GM19240 (cell line): ENCODE results near the gene MAU2.
"Not testable (repeated sequence)": the region's sequence is repeated elsewhere in the genome, so short reads cannot be mapped to it uniquely, and the experiment has no call there.

Experiments used
- DNase-seq: peaks from one replicate; pipeline ENCODE4 v3.0.0; 2011; ENCODE audit warnings: low spot score; ENCODE audit not compliant: insufficient read length

MAU2 gene

DNA sequence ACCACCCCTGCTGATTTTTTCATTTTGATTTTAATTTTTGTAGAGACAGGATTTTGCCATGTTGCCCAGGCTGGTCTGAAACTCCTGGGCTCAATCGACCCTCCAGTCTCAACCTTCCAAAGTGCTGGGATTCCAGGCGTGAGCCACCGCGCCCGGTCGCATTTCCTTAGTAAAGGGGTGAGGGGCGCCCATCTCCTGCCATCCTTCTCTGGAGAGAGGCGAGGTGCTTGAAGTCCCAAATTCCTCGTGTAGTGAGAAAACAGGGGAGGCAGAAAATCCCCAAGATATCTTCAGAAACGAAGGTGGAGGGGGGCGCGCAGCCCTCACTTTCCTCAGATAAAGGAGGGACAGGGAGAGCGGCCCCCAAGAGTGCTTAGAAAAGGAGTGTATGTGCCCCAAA lies 63.9 kb downstream of the MAU2 start:
- DNase-seq: no peak

DNA sequence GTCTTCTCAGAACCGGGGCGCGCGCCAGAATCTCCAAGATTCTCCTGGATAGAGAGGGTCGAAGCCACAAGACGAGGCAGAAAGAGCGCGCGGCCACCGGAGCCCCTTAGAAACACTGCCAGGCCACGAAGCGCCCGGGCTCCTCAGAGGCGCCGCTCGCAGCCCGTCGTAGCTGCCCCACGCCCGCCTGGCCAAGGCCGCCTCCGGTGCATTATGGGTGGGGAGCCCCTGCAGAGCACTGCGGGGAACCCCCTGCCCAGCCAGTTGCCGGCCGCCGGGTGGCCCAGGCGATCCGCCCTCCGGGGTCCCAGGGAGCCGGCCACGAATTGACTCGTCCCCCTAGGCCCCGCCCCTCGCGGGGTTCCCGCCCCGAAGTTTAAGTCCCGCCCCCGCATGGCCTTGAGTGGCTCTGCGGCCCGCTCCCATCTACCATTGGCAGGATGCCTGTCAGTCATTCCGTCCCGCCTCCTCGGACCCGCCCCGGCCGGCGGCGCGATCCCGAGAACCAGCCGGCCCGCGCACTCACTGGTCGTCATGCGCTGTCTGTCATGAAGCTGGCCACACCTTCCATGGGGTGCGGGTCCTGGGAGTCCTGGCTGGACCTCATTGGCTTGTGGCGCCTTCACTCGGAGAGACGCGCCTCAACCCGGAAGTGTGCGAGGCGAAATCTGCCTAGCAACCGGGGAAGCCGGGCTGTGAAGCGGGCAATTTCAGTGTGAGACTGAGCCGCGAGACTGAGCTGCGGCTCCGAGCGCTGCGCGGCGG lies 64.7 kb downstream of the MAU2 start:
- peak; percentile 86 for DNase-seq

DNA sequence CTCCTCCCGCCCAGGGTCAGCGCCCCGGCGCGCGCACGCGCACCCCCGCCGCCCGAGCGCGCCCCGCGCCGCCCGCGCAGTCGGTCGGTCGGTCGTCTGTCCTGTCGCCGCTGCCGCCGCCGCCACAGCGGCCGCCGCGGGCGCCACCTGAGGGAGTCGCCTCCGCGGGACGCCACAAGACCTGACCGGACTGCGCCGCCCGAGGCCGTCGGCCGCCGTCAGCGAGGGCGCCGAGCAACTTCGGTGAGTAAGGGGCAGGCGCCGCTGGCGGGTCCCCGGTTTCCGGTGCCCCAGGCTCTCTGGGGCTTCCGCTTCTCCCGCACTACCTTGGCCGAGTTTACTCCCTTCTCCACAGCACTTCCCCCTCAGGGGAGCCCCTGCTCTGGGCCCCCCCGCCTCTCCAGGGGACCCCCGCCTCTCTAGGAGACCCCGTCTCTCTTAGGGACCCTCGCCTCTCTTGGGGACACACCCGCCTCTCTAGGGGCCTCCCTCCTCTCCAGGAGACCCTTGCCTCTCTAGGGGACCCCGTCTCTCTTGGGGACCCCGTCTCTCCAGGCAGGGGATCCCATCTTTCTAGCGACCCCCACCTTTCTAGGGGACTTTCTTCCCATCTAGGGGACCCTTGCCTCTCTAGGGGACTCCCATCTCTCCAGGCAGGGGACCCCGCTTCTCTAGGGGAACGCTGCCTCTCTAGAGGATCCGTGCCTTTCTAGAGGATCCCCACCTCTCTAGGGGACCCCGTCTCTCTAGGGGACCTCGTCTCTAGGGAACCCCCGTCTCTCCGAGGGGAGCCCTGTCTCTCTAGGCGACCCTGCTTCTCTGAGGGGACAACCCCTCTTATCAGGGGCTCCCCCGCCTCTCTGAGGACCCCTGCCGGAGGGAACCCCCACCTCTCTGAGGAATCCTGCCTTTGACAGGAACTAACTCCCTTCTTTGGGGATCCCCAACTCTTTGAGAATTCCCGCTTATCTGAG lies 65.6 kb downstream of the MAU2 start:
- DNase-seq: no peak

DNA sequence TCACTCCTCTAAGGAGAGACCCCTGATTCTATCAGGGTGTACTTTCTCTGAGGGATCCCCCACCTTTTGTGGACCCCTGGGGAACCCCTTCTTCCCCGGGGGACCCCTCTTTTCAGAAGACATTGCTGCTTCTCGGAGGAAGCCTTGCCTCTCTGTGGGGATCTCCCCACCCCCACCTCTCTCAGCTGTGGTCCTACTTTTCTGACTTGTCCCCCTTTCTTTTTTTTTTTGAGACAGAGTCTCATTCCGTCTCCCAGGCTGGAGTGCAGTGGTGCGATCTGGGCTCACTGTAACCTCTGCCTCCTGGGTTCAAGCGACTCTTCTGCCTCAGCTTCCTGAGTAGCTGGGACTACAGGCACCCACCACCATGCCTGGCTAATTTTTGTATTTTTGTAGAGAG lies 66.5 kb downstream of the MAU2 start:
- no peak for DNase-seq

DNA sequence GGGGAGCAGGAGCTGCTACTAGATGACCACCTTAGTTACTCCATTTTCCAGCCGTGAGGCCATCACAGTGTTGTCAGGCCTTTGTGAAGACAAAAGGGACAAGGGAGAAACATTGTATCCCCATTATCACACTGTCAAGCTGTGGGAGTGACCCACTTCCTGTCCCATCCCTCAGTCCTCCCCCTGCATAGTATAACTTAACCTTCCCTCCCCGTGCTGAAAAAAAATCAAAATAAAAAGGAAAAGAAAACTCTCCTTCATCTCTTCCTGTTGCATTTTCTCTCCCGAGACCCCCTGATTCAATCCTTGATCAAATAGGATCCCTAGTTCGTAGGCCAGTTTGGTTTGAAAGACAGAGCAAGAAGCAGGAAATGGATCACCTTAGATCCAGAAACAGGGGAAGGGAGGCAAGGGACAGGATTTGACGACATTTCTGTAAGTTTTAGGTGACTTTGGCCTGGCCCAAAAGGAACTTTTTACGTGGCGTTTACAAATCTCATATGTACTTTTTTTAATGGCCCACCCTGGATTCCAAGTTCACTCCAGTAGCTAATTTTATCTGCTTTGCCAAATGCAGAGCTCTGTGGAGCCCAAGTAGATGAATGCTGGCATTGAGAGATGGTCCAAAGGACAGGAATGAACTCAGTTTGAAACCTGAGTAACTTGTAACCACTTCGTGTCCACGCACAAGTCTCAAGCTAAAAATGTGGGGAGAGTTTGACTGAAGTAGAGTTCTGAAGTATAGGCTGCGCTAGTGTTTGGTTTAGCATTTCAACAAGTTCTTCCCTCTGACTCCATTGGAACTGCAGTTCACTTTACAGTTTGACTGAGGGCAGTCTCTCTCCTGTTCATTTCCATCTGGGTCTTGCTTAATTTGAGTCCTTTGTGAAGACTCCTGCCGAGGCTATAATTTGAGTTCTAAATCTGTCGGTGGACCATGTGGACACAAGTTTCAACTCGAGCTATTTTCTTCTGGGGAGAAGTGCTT lies 68.2 kb downstream of the MAU2 start:
- DNase-seq: no peak

DNA sequence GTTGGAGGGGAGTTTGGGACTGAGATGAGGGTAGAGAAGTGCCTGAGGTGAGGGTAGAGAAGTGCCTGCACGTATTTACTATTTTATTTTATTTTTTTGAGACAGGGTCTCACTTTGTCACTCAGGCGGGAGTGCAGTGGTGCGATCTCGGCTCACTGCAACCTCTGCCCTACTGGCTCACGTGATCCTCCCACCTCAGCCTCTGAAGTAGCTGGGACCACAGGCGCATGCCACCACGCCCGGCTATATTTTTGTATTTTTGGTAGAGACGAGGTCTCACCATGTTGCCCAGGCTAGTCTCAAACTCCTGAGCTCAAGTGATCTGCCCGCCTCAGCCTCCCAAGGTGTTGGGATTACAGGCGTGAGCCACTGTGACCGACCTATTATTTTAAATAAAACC lies 69.1 kb downstream of the MAU2 start:
- DNase-seq: not testable (repeated sequence)

DNA sequence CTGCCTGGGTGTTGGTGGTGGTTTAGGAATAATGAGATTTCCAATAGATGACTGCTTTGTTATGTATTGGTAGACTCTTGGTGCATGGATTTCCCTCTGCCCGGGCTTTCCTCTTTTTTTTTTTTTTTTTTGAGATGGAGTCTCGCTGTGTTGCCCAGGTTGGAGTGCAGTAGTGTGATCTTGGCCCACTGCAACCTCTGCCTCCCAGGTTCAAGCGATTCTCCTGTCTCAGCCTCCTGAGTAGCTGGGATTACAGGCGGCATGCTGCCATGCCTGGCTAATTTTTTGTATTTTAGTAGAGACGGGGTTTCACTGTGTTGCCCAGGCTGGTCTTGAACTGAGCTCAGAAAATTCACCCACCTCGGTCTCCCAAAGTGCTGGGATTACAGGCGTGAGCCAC lies 73.7 kb downstream of the MAU2 start:
- DNase-seq: not testable (repeated sequence)

DNA sequence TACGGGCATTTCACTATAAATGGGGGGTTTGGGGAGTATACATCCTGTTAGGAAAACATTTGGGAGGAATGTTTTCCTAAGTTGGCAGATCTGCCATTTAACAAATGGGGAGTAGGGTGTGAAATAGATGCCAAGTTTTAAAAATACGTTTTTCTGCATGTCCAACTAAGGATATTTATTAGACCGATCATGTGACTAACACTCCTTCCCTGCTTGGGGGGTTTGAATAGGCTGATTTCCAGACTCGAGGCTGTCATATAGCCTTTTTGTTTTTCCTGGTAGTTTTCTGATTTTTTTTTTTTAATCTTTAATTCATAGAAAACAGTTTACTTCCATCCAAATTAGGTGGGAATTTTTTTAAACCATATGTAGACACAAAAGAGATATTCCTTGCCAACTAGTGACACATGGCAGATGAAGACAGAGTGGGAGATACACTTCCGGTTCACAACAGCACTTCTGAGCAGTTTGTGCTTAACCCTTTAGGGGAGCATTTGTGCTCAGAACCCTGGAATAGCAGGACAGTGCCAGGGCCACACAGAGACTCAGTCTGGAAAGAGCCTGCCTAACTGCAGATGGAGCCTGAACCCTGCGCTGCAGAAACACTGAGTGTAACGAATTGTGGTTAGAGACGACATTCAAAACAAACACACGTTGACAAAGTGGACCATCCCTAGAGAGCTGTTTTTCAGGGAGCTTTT lies 79.3 kb downstream of the MAU2 start:
- no peak for DNase-seq

DNA sequence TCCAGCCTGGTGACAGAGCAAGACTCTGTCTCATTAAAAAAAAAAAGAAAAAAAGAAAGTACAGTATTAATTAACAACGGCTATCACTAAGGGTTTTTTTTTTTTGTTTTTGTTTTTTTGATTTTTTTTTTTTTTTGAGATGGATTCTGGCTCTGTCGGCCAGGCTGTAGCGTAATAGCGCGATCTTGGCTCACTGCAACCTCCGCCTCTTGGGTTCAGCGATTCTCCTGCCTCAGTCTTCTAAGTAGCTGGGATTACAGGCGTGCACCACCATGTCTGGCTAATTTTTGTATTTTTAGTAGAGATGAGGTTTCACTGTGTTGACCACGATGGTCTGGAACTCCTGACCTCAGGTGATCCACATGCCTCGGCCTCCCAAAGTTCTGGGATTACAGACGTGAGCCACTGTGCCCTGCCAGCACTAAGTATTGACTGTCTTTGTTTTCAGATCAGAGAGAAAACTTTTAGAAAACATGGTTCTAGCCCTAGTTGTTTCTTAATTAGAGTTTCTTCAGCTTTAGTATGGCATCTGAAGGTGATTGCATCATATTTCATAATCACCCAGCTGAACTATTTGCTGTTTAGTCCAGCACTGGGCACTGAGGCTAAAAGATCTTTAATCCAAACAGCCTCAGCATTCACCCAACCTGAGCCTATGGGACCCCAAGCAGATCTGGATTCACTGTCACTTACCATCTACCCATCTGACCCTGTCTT lies 82.2 kb downstream of the MAU2 start:
- no peak for DNase-seq

DNA sequence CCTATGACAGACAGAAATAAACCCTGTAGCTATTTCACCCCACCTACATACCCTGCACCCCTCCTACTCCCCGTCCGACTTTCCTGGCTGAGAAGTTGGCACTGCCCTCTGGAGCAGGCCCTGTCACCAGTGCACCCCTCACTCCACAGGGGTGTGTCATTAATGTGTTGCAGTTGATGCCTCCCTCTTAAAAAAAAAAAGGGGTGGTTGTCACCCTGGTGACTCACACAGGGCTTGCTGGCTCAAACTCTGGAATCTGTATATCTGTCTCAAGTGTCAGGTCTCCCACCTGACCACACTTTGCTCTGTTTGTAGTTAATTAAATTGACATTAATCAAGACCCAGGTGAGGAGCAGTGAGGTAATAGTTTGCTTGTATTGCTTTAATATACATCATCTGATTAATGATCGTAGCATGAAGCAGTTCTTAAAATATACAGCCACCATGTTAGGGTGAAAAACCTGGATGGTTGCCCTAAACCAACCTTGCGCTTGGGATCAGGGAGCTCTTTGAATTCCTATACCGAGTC lies 82.8 kb downstream of the MAU2 start:
- DNase-seq: no peak

DNA sequence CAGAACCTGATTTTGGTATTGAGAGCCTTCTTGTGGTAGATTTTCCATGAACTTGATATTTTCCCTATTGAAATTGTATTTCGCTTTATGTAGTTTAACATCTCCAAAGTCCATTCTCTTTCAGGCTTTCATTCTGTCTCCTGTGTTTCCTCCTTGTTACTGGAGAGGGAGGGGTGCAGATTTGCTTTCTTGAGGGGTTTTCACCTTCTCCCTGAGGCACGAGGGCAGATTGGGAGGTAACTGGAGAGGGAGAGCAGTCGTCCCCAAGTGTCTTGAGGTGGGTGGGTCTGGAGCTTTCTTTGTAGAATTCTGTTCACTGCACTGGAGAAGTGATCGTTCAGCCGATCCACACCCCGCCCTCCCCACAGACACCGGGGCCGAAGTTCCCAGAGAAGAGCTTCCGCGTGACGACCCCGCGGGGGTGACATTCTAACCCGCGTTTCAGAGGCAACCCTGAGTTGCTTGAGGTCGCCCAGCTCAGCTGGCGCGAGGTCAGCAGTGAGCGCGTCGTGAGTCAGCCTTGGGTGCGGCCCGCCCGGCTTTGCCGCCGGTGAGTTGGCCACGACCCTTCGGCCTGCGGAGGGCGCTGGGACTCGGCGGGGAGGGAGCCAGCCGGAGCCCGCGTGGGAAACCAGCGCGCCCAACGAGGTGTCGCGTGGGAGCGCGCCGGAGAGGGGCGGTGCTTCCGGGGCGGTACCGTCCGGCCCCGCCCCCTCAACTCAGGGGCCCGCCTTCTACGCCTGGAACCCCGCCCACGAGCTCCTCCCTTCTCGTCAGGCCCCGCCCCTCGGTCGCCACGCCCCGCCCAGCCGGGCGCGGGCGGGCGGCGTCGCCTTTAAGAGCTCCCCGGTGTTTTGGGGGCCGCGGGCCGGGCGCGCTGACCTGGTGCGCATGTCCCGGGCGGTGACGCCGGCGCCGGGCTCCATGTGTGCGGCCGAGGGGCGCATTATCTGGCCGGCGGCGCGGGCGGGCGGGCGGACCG lies 84.5 kb downstream of the MAU2 start, which contains the start of gene GATAD2A:
Gene GATAD2A, plus strand, starts transcription at position 797 of the 982 bp plus-strand sequence. CDS start 59,671 bp downstream, outside the sequence.
- DNase-seq: peak; percentile 84

DNA sequence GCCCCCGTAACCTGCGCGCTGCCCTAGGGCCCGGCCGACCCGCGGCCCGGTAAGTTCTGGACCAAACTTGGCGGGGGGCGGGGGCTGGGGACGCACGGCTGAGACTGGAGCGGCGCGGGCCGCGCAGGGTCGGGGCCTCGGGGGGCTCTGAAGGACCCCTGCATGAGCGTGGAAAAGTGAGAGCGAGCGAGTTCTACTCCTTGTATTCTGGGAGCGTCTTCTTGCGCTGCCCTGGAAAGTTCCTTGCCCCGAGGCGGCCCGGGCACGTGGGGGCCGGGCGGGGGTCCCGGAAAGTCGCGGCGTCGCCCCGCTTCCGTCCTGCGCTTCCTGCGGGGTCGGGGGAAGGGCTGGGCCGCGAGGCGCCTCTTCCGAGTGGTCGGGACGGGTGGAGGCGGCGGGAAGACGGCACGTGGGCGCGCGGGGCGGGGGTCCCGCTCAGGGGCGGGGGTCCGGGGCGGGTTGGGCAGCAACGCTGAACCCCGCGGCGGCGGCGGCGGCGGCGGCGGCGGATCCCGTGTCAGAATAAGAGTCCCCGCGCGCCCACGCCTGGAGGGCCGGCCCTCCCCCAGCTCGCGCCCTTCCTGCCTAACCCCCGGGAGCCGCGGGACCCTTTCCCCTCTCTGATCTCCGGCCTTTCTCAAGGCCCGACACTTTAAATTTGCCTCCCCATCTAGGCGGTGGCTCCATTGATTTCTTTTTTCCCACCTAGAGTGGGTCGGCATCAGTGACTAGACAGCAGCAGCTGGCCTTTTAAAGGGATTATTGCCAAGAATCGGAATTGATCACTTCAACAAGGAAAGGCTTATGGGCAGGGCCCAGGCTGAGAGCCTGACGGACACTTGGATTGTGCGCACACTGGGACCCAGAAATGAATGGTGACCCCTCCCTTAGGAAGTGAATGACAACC lies 85.6 kb downstream of the MAU2 start:
- no peak for DNase-seq

DNA sequence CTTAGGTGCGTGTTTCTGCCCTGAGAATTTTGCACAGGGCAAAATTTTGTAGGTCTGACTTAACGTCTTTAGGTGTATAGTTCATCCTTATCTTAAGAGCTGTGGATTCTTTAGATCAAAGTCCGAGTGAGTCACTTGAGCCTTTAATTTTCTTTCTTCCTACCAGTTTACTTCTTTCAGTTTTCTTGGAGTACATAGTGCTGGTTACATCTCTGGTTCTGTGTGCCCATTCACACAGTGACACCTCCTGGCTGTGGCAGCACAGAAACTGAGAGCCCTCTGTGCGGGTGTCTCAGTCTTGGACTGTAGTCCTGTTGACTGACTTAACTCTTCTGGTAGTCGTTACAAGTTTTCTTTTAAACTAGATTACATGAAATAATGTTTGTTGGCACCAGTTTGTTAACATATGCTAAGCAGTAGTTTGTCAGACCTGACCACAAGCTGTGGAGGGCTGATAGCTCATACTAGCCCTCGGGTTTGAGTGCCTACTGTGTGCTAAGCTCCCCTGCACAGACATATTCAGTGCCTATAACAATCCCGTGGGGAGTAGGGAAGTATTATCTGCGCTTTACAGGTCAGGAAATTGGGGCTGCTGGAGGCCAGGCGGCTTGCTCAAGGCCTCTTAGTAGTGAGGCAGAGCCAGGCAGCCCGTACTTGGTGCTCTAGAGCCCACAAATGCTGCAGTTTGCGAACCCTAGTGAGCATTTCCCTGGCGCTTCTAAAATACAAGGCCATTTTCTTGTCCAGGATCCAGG lies 86.4 kb downstream of the MAU2 start:
- DNase-seq: no peak

DNA sequence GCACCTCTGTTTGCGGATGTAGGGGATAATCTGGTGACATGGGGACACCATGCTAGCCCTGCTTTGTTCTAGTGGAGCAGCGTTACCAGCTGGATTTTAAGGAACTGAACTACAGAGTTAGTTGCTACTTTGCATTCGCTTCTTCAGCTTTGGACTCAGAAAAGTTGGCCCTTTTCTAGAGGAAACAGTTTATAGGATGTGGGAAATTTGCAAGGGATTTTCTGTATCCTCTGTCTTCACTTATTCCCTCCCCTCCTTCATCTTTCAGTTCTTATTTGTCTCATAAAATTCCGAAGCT lies 87.0 kb downstream of the MAU2 start:
- no peak for DNase-seq
